H1 (cell line): Measurements from ENCODE around the gene ADA. TPM values are rescaled to one million over a fixed set of nuclear protein-coding genes. Genes with fewer than 3 reads are reported as not detected.

Experiments
- CTCF ChIA-PET: fragments of 300-600 bp; sonication (Branson Sonifier 250); formaldehyde crosslinking; loops from one replicate; lab custom pipeline; 2021; ENCODE audit not compliant: partially characterized antibody; lab: Charles Lee
- POLR2A ChIA-PET: fragments of 300-600 bp; sonication (Branson Sonifier 250); formaldehyde crosslinking; loops from one replicate; lab custom pipeline; 2021; ENCODE audit warnings: inconsistent platforms; ENCODE audit not compliant: partially characterized antibody; lab: Charles Lee
- DNase-seq, 2 experiments: peaks; one replicate each; pipeline versions ENCODE4 v3.0.0 to v3.0.0-alpha.2; 2010 to 2022; ENCODE audit warnings: low spot score in 2 of 2, low read depth in 1 of 2, mixed read lengths in 1 of 2
- FAIRE-seq: peaks from 2 replicates; lab custom pipeline; 2011; peaks lifted over from hg19 to GRCh38; lab: Jason Lieb, UNC
- H2AFZ ChIP-seq: 2 replicates; pipeline ENCODE4 v1.8.1; 2012; ENCODE audit warnings: low read length, inconsistent platforms
- H2AK5ac ChIP-seq: 2 replicates; pipeline ENCODE4 v1.6.1; 2013; ENCODE audit warnings: low read depth, low read length
- H2BK120ac ChIP-seq: replicated peaks from 2 replicates; pipeline ENCODE3; 2013; ENCODE audit warnings: low read depth, low read length, inconsistent platforms
- H2BK12ac ChIP-seq: 2 replicates; pipeline ENCODE4 v1.6.1; 2013; ENCODE audit warnings: low read depth, low read length
- H2BK15ac ChIP-seq: 2 replicates; pipeline ENCODE4 v1.6.1; 2013; ENCODE audit warnings: low read length
- H2BK20ac ChIP-seq: 2 replicates; pipeline ENCODE4 v1.6.1; 2013; ENCODE audit warnings: low read length
- H2BK5ac ChIP-seq: 2 replicates; pipeline ENCODE4 v1.6.1; 2013; ENCODE audit warnings: low read depth, low read length
- H3K14ac ChIP-seq: 2 replicates; pipeline ENCODE4 v1.6.1; 2013; ENCODE audit warnings: inconsistent platforms; ENCODE audit not compliant: insufficient read length
- H3K18ac ChIP-seq: 2 replicates; pipeline ENCODE4 v1.6.1; 2013; ENCODE audit warnings: low read length; ENCODE audit errors: extremely low read depth
- H3K23ac ChIP-seq: 2 replicates; pipeline ENCODE4 v1.6.1; 2013; ENCODE audit warnings: inconsistent platforms; ENCODE audit not compliant: insufficient read length
- H3K23me2 ChIP-seq: 2 replicates; pipeline ENCODE4 v1.6.1; 2013; ENCODE audit warnings: low read depth, low read length
- H3K27ac ChIP-seq: 2 replicates; pipeline ENCODE4 v1.6.1; 2011; ENCODE audit warnings: low read depth, low read length, inconsistent platforms
- H3K27me3 ChIP-seq, 4 experiments: replicated peaks in 1 of 4; 1 replicate in 1 of 4; 2 replicates in 3 of 4; pipeline versions ENCODE4 v1.6.1 to v1.8.1; 2011 to 2013; ENCODE audit warnings: low read length in 3 of 4, mild to moderate bottlenecking in 3 of 4, inconsistent platforms in 2 of 4, mixed read lengths in 2 of 4, moderate library complexity in 1 of 4; ENCODE audit not compliant: control insufficient read depth in 3 of 4, insufficient read depth in 3 of 4; ENCODE audit errors: extremely low read depth in 1 of 4
- H3K36me3 ChIP-seq, 4 experiments: 2 replicates each; pipeline versions ENCODE4 v1.6.1 to v1.8.1; 2011 to 2013; ENCODE audit warnings: mild to moderate bottlenecking in 4 of 4, low read length in 3 of 4, moderate library complexity in 2 of 4, control low read depth in 1 of 4, inconsistent platforms in 1 of 4; ENCODE audit not compliant: insufficient read depth in 4 of 4, control insufficient read depth in 2 of 4
- H3K4ac ChIP-seq: replicated peaks from 2 replicates; pipeline ENCODE3; 2013; ENCODE audit warnings: low read length, low read depth, mixed read lengths, inconsistent platforms; ENCODE audit not compliant: insufficient read length
- H3K4me1 ChIP-seq, 4 experiments: replicated peaks in 1 of 4; 1 replicate in 1 of 4; 2 replicates in 3 of 4; pipeline versions ENCODE4 v1.6.1 to v1.8.1; 2011 to 2013; ENCODE audit warnings: low read length in 3 of 4, inconsistent platforms in 2 of 4, mixed read lengths in 1 of 4; ENCODE audit not compliant: insufficient read depth in 4 of 4, control insufficient read depth in 3 of 4
- H3K4me2 ChIP-seq, 2 experiments: 2 replicates each; pipeline versions ENCODE4 v1.6.1 to v1.8.1; 2011 to 2013; ENCODE audit warnings: low read depth in 2 of 2, low read length in 2 of 2, control low read depth in 1 of 2, inconsistent platforms in 1 of 2, mild to moderate bottlenecking in 1 of 2; ENCODE audit not compliant: insufficient read depth in 1 of 2
- H3K4me3 ChIP-seq, 4 experiments: fragments of 200-600, 300-600 bp in 1 of 4; sonication (generic), shearing (Covaris generic), sonication (Bioruptor Twin) in 1 of 4; 2 replicates each; pipeline versions ENCODE4 v1.5.1 to v1.8.1; 2011 to 2016; ENCODE audit warnings: low read length in 4 of 4, low read depth in 3 of 4, control low read depth in 2 of 4, inconsistent platforms in 2 of 4, mild to moderate bottlenecking in 2 of 4, mixed read lengths in 1 of 4, moderate library complexity in 1 of 4; ENCODE audit not compliant: insufficient read depth in 2 of 4; ENCODE audit errors: extremely low read depth in 1 of 4
- H3K56ac ChIP-seq: replicated peaks from 2 replicates; pipeline ENCODE3; 2013; ENCODE audit warnings: low read depth, mild to moderate bottlenecking, mixed read lengths, low read length, inconsistent platforms; ENCODE audit not compliant: insufficient read length
- H3K79me1 ChIP-seq: 2 replicates; pipeline ENCODE4 v1.6.1; 2013; ENCODE audit warnings: low read depth, low read length, control low read depth
- H3K79me2 ChIP-seq, 2 experiments: 2 replicates each; pipeline versions ENCODE4 v1.6.1 to v1.8.1; 2012 to 2013; ENCODE audit warnings: low read length in 2 of 2, mild to moderate bottlenecking in 2 of 2, inconsistent platforms in 1 of 2; ENCODE audit not compliant: insufficient read depth in 2 of 2, control insufficient read depth in 1 of 2
- H3K9ac ChIP-seq, 4 experiments: replicated peaks in 1 of 4; 1 replicate in 1 of 4; 2 replicates in 3 of 4; pipeline versions ENCODE4 v1.6.1 to v1.8.1; 2011 to 2013; ENCODE audit warnings: low read depth in 3 of 4, low read length in 3 of 4, control low read depth in 2 of 4, mild to moderate bottlenecking in 2 of 4, moderate library complexity in 2 of 4, inconsistent platforms in 1 of 4; ENCODE audit errors: extremely low read depth in 1 of 4
- H3K9me3 ChIP-seq, 2 experiments: 2 replicates each; pipeline versions ENCODE4 v1.6.1 to v1.8.1; 2012 to 2013; ENCODE audit warnings: mild to moderate bottlenecking in 2 of 2, moderate library complexity in 2 of 2, control low read depth in 1 of 2, inconsistent platforms in 1 of 2, low read depth in 1 of 2, low read length in 1 of 2, mixed read lengths in 1 of 2; ENCODE audit not compliant: insufficient read depth in 2 of 2
- H4K20me1 ChIP-seq, 2 experiments: replicated peaks in 1 of 2; 2 replicates each; pipeline versions ENCODE3 to v1.8.1; 2011 to 2013; ENCODE audit warnings: inconsistent platforms in 2 of 2, low read length in 2 of 2, mild to moderate bottlenecking in 1 of 2; ENCODE audit not compliant: insufficient read depth in 2 of 2, control insufficient read depth in 1 of 2
- H4K5ac ChIP-seq: 2 replicates; pipeline ENCODE4 v1.6.1; 2013; ENCODE audit warnings: low read length, low read depth, mixed read lengths, inconsistent platforms; ENCODE audit not compliant: insufficient read length
- H4K8ac ChIP-seq: 2 replicates; pipeline ENCODE4 v1.8.0; 2013; ENCODE audit warnings: mild to moderate bottlenecking, moderate library complexity, low read length, inconsistent platforms; ENCODE audit not compliant: insufficient read depth; ENCODE audit errors: extremely low read depth
- H4K91ac ChIP-seq: replicated peaks from 2 replicates; pipeline ENCODE3; 2013; ENCODE audit warnings: low read length, mixed read lengths, inconsistent platforms; ENCODE audit not compliant: insufficient read length
- KDM4A ChIP-seq: IDR thresholded peaks from one replicate; pipeline ENCODE4 v1.7.1; 2012; ENCODE audit warnings: low read depth, mild to moderate bottlenecking, moderate library complexity, low read length, inconsistent platforms; ENCODE audit not compliant: severe bottlenecking
- NANOG ChIP-seq: IDR thresholded peaks from 2 replicates; pipeline ENCODE4 v1.6.1; 2011; ENCODE audit warnings: low read length, low read depth, mild to moderate bottlenecking, inconsistent platforms; ENCODE audit not compliant: insufficient read depth, poor library complexity, severe bottlenecking
- WGBS, 2 experiments: shearing (Covaris generic) in 1 of 2; methylation state at CpG; one replicate each; pipeline versions ENCODE4 v1.1.6 to v1.1.7; 2013 to 2015; ENCODE audit warnings: low lambda C conversion rate in 2 of 2, mixed read lengths in 2 of 2, inconsistent platforms in 1 of 2, low coverage in 1 of 2, missing lambda C conversion rate in 1 of 2; ENCODE audit not compliant: insufficient replicate concordance in 2 of 2, insufficient coverage in 1 of 2, insufficient read length in 1 of 2; ENCODE audit errors: extremely low coverage in 1 of 2, missing lambda C conversion rate in 1 of 2; 5-methylcytosine and 5-hydroxymethylcytosine counted together
- polyA plus RNA-seq, 7 experiments: library from polyadenylated mRNA; depleted of rRNA in 3 of 7; stranded (reverse) in 5 of 7; unstranded in 2 of 7; fragments of >200 nt in 5 of 7; fragments of 200-250 nt in 2 of 7; gene quantifications; 1 replicate in 5 of 7; 2 replicates in 1 of 7; 4 replicates in 1 of 7; pipeline versions ENCODE4 v1.2.1 to v1.2.3, GENCODE V29; 2011 to 2013; ENCODE audit warnings: missing spikeins in 2 of 7, mixed read lengths in 2 of 7
- total RNA-seq: library from RNA; stranded (reverse); fragmentation: NEBNext Ultra II Directional; extraction: Animal tissue kit (Norgen Biotek cat#: 25700); gene quantifications from 2 replicates; pipeline ENCODE4 v1.2.1, GENCODE V29; 2021
- TF ChIP-seq, protein P1 (sequence below): IDR thresholded peaks from 2 replicates; pipeline ENCODE4 v1.6.1; 2011; ENCODE audit warnings: low read length, improper control_type of control experiment

ADA gene
- total and polyA plus RNA-seq, 2 of the 8 experiments (the other 6 are each of a cell fraction or from before 2014, with no cell fraction given): 19.9 to 32.8 TPM

DNA sequence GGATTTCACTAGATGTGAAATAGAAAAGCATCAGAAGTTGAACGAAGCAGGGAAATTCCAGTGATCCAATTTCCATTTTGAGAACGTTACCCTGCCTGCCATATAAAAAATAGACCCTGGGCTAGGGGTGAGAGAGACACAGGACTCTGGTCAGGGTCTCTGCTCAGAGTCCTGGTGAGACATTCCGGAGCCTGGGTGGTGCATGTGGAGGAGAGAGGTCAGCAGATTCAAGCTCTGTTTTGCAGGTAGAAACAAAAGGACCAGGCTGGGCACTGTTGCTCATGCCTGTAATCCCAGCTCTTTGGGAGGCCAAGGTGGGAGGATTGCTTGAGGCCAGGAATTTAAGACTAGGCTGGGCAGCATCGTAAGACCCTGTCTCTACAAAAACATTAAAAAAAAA lies 51.2 kb downstream of the ADA start:
- no peak overlapping the region for H3K56ac ChIP-seq
- H2BK12ac ChIP-seq: no peak overlapping the region
- H3K79me1 ChIP-seq: no peaks in the 10 kb centered on the region
- no peak overlapping the region for H2BK20ac ChIP-seq
- H2BK120ac ChIP-seq: no peak overlapping the region
- no peak overlapping the region for H2BK5ac ChIP-seq
- H3K14ac ChIP-seq: no peak overlapping the region
- H3K27ac ChIP-seq: no peak overlapping the region
- ChIA-PET POLR2A (no interaction called here), CTCF (interaction anchor here (0.9 to 2.5 kb wide), 2 partner anchors 10 to 83 kb away, joined by 5 to 10 read pairs; no protein-coding TSS in a partner anchor)
- no peak overlapping the region for H4K91ac ChIP-seq
- WGBS, 2 experiments: 89% methylated on average over 4 of the region's 4 CpGs; no CpG with 5 or more reads in 1 of the 2 experiments
- TF ChIP-seq, protein P1, sequence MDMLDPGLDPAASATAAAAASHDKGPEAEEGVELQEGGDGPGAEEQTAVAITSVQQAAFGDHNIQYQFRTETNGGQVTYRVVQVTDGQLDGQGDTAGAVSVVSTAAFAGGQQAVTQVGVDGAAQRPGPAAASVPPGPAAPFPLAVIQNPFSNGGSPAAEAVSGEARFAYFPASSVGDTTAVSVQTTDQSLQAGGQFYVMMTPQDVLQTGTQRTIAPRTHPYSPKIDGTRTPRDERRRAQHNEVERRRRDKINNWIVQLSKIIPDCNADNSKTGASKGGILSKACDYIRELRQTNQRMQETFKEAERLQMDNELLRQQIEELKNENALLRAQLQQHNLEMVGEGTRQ: no peak
- no peak for TF ChIP-seq NANOG
- no peak for TF ChIP-seq KDM4A
- no peaks in the 10 kb centered on the region for H3K9me3 ChIP-seq
- H3K4me2 ChIP-seq: no peak overlapping the region
- no peak overlapping the region for H3K18ac ChIP-seq
- H2BK15ac ChIP-seq: no peak overlapping the region
- no peak overlapping the region for H3K4me3 ChIP-seq
- DNase-seq (no peak), FAIRE-seq (no peak)
- no peaks in the 10 kb centered on the region for H3K23me2 ChIP-seq
- H4K5ac ChIP-seq: no peak overlapping the region
- H3K36me3 ChIP-seq: no peaks in the 10 kb centered on the region
- no peak overlapping the region for H2AK5ac ChIP-seq
- no peak overlapping the region for H3K9ac ChIP-seq
- H3K23ac ChIP-seq: no peak overlapping the region
- peaks cover 12 to 20% (median 17%) of the 10 kb centered on the region in 4 experiments for H3K4me1 ChIP-seq
- H2AFZ ChIP-seq: no peak overlapping the region
- H3K27me3 ChIP-seq: no peaks in the 10 kb centered on the region; a peak in 1 of 7 replicates
- no peaks in the 10 kb centered on the region for H4K20me1 ChIP-seq
- no peak overlapping the region for H3K4ac ChIP-seq
- no peaks in the 10 kb centered on the region for H3K79me2 ChIP-seq
- no peak overlapping the region for H4K8ac ChIP-seq
